Left renal cortex interstitium (tissue), 4 donors: ENCODE measurements around the gene ZMIZ1. TPM values are rescaled to one million over a fixed set of nuclear protein-coding genes. Genes with fewer than 3 reads are reported as not detected.

Experiments used
- DNase-seq, 4 donors: peaks; one replicate each; pipeline ENCODE4 v3.0.0-alpha.2; 2013; ENCODE audit warnings: low read depth in 4 of 4, low spot score in 2 of 4, missing footprints in 1 of 4
- polyA plus RNA-seq, 4 donors: library from polyadenylated mRNA; unstranded; fragments of 120-200 nt; gene quantifications; one replicate each; pipeline ENCODE4 v1.2.1, GENCODE V29; 2013; ENCODE audit not compliant: insufficient read length in 4 of 4

Gene ZMIZ1
- polyA plus RNA-seq, 4 donors, result 60.8 to 84.7 (median 74.1) TPM

- no peak for DNase-seq
These were observed 125.1 kb downstream of the ZMIZ1 start for GRCh38 chr10:79193694-79194382.

DNA sequence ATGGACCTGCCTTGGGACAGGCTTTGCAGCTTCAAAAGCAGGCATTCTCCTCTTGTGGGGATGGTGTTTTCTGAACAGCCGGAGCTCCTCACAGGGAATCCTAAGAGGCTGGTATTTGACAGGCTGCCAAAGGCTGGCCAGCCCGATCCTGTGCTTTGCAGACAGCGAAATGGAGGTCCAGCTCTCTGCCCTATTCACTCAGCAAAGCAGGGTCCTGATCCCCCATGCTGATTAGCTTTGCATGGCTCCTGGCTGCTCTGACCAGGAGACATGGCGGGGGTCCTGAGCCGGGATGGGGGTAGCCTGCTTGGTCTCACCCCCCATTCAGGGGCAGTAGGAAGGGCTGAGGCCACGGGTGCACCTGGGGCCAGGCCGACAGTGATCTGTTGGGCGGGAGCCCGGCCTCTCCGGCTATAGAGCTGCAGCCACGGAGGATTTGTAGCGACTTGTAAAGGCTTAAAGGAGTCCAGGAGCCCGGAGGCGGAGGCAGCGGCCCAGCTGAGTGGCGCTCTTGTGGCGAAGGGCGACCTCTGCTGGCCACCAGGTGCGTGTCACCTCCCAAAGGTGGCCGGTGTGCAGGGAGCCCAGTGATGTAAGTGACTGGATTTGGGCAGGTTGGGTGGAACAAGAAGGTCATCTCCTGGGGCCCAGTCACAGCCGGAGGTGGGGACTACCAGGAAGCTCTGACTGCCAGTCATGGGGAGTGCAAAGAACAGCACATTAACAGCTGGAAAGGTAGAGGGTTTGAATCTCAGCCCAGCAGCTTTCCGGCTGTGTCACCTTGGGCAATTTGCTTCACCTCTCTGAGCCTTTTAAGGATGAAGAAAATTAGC lies 126.5 kb downstream of the ZMIZ1 start:
- no peak for DNase-seq

DNA sequence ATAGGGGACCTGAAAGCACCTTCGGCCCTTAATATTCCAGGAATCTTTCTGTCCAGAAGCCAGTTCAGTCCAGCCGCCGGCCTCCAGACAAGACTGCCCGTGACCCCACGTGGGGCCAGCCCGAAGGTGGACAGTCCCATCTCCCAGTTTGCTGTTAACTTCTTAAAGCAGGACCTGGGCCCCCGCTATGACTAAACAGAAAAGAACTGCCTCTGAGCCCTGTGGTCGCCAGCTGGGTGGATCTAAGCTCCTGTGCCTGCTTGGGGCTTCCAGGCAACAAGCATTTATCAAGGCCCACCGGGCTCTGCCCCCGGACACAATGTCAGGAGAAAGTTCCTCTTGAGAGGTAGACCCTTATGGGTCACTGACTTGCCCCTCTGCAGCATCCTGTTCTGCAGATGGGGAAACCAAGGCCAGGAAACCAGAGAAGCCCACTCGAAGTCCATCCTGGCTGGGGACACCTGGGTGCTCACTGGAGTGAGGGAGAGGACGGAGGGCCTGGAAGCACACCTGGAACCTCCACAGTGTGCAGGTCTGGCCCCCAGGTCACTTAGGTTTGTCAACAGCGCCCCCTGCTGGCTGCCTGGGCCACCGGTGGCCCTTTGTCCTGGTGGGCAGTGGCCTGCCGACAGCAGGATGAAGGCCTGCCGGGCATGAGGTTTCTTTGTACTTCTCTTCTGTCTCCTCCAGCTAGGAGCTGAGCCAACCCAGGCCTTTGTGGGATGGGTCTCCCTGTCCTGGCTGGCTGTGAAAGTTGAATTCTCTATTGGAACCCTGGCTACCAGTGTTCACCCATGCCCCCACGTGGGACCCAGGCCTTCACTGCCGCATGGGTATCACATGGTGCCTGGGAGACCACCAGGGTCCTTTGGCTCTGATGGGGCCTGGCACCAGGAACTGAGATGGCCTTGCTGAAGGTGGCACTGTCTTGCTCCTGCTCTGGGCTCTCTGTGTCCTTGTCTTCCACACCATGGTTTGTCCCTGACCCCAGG lies 128.0 kb downstream of the ZMIZ1 start:
- no peak for DNase-seq

DNA sequence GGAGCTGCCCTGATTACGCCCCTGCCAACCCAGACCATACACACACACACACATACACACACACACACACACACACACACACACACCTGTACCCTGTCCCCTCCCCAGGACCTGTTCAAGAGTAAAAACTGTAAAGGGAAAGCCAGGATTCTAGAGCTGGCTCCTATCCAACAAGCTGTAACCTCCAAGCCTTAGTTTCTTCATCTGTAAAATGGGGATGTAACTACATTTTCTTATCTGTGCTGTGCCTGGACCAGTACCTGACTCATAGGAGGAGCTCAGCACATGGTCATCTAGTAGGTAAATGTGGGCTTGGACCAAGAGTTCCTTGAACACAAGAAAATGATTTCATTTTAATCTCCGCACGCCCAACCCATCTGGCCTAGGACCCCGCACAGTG lies 128.8 kb downstream of the ZMIZ1 start:
- DNase-seq, result no peak

DNA sequence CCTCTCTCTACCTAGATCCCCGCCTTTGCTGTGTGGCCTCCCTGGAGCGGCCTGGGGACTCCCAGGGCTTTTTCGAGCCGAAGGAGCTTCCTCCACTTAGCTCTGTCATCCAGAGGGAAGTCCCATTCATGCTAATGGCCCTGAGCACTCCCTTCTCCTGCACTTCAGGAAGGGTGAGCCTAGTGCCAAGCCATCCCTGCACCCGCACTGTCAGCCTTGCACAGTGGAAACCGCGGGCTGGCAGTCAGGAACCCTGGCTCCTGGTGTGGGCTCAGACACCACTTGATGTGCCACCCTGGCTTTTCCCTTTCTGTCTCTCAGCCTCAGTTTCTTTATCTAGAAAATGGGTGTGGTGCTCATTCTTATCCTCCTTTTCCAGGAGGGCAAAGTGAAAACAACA lies 131.6 kb downstream of the ZMIZ1 start:
- DNase-seq, result no peak

DNA sequence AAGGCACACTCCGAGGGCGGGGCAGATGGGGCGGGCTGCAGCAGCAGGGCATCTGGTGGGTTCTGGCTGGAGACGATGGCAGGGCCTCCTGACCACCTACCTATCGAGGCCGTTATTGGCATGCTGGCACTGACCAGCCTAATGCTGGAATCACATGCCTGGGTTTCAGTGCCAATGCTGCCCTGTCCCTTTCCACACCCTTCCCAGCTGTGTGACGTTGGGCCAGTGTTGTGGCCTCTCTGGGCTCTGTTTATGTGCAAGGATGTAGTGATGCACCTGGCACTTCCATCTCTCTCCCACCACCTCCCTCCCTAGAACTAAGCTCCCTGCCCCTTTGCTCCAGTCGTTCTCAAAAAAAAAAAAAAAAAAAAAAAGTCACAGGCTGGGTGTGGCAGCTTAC lies 132.9 kb downstream of the ZMIZ1 start:
- DNase-seq, result no peak

- no peak for DNase-seq
These were observed 133.6 kb downstream of the ZMIZ1 start for GRCh38 chr10:79202188-79203013.

DNA sequence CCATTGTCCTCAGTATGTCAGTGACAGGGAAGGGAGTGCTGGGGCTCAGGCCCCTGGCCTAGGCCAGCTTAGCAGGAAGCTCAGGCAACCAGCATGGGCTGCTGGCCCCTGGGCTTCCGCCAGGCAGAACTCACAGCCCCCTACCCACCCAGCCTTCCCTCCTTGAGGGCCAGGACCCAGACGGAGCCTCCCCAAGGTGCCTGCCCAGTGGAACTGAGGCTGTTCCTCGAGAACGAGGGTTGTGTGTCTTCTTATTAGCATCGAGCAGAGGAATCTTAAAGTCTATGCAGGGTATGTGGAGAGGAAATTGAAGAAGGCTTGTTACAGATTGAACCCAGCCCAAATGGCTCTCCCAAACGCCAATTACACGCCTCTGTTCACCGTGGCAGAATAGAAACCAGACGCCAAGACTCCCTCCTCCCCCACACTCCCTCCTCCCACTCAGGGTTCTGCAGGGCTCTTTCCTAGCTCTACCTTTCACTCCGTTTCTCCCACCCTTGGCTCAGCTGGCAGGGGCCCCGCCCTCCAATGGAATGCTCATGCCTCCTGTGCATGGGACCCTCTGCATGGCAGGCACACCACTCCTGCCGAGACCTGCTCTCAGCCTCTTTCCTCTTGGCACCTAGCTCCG lies 134.4 kb downstream of the ZMIZ1 start:
- no peak for DNase-seq

DNA sequence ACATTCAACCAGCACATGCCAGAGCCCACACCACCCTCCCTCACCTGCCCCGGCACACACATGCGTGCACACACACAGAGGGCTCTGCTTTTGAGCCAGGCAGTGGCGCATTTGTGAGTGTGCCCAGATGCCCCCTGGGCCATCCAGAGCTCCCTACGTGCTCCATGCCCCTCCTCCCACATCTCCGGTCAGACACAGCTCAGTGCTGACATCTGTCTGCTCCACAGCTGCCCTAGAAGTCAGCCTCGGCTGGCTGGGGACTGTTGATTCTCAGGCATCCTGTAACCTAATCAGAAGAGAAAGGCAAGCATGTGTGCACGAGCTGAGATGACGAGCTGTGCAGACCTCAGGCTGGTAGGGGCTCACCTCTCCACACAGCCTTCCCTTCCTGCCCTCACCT lies 135.1 kb downstream of the ZMIZ1 start:
- DNase-seq, result no peak

- DNase-seq, result no peak
These were observed 137.7 kb downstream of the ZMIZ1 start for GRCh38 chr10:79206300-79207095.

DNA sequence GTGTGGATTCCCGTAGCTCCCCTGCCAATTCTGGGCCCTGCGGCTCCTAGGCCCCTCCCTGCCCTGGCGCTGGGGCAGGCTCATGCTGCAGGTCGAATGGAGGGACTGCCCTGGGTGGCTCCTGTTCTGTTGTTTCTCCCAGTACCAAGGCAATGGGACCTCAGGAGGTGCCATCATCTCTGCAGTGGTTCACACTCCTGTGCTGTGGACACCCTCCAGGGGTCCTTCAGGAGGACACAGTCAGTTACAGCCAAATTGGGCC lies 138.3 kb downstream of the ZMIZ1 start:
- no peak for DNase-seq

DNA sequence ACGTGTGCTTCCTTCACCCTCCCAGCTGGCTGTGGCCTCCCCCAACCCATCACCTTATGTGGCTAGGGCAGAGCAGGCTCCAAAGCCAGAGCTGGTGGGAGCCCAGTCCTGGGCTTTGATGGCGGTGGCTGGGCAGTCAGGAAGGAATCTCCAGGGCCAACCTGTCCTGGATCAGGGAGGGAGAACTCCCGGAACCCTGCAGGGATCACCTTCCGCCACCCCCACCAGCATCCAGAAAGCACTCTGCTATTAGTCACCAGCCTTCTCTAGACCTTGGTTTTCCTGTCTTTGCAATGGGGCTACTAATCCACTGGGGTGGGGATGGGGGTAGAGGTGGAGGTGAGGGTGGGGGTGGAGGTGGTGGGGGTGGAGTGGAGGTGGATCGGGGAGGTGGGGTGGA lies 139.0 kb downstream of the ZMIZ1 start:
- DNase-seq, result no peak

- DNase-seq, result no peak
These were observed 139.7 kb downstream of the ZMIZ1 start for GRCh38 chr10:79208251-79208983.

DNA sequence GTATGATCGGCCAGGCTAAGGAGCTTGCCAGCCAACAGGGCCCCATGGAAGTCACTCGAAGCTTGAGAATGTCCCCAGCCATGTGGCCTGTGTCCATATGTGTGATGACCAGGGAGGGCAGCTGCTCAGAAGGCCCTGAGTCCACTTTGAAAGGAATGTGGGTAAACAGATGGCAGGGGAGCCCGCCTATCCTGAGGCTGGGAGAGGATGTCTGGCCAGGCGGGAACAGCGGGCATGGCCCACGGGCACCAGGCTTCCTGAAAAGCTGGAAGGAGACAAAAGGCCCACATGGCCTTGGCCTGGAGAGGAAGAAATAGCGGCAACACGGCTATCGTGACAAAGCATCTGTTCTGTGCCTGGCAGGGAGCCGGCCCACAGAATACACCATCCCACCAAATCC lies 140.6 kb downstream of the ZMIZ1 start:
- DNase-seq, result no peak

DNA sequence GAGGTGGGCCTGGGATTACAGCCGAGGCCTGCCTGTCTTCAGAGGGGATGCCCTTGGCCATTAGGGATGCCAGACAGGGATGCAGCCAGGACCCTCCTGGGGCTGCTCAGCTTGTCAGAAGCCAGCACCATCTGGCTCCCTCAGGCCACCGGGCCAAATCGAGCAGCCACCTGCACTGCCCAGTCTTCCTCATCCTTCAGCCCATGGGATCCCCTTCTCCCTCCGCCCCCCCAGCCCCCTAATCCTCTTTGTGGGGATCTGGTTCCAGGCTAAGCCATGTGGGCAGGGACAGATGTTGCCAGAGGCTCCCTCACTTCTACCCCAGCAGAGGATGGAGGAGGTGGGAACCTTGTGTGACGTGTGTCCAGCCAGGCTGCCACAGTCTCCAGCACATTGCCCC lies 141.1 kb downstream of the ZMIZ1 start:
- no peak for DNase-seq

DNA sequence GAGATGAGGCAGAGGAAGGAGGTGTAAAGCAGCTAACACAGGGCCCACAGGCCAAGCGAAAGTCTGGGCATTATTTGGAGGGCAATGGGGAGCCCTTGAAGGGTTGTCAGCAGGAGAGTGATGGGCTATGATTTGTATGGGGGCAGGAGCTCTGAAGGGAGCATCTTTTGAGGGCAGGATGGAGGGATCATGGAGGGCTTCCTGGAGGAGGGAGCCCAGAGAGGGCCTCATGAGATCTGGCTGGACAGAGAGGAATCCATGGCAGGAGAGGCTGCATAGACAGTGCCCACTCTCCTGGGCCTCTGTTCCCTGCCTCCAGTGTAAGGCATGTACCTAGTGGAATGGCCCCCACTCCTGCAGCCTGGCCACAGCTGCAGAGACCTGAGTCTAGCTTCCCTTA lies 141.9 kb downstream of the ZMIZ1 start:
- no peak for DNase-seq

DNA sequence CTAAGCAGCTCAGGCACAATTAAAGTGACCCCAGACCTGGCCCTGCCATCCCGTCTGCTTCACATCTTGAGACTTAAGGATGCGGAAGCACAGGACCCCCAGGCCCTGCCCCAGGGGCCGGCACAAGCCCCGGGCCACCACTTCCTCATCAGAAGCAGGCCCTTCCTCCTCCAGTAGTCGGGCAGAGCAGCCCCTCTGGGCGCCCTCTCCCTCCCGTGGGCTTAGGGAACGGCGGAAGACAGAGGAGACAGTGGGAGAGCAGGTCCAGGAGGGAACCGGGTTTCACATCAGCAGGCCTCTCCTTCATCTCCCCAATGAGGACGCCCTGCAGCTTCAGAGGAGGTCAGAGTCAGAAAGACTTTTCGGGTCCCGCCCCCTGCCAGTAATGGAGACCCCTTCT lies 142.8 kb downstream of the ZMIZ1 start:
- no peak for DNase-seq

GRCh38 chr10:79215531-79215930 lies 146.8 kb downstream of the ZMIZ1 start:
- no peak for DNase-seq
